Measurements from ENCODE around the gene CNOT6.

CNOT6 gene

GRCh38 chr5:180618829-180619562, 124.8 kb downstream of the CNOT6 start (continued):
- TF ChIP-seq INSM2 (tag by site-specific recombination; IDR thresholded peaks at IDR 0.05) (no peak), ZNF292 (tag by site-specific recombination; IDR thresholded peaks at IDR 0.05; ENCODE audit: borderline replicate concordance, low read depth) (no peak), ZNF544 (tag by site-specific recombination; IDR thresholded peaks at IDR 0.05) (no peak), ZIC2 (tag by site-specific recombination; IDR thresholded peaks at IDR 0.05) (peak; percentile 68), ZNF654 (tag by site-specific recombination; IDR thresholded peaks at IDR 0.05; ENCODE audit: low read depth) (no peak), ZNF600 (tag by site-specific recombination; IDR thresholded peaks at IDR 0.05) (peak; percentile 74; the same call in 1 of the 2 replicates), ZNF561 (tag by site-specific recombination; IDR thresholded peaks at IDR 0.05; ENCODE audit: borderline replicate concordance) (no peak), ZNF202 (tag by site-specific recombination; IDR thresholded peaks at IDR 0.05; ENCODE audit: borderline replicate concordance) (no peak), ZNF768 (tag by site-specific recombination; IDR thresholded peaks at IDR 0.05) (no peak), BCL11A (tag by site-specific recombination; IDR thresholded peaks at IDR 0.05; ENCODE audit: low read depth) (0 out of 2 replicates have a peak, but pooled peaks have one; percentile 42), FEZF1 (tag by site-specific recombination; IDR thresholded peaks at IDR 0.05) (no peak), ZNF792 (tag by site-specific recombination; IDR thresholded peaks at IDR 0.05) (no peak), ZNF324 (tag by site-specific recombination; IDR thresholded peaks at IDR 0.05) (no peak), ZNF510 (tag by site-specific recombination; IDR thresholded peaks at IDR 0.05; ENCODE audit: insufficient replicate concordance) (no peak), ZNF18 (tag by site-specific recombination; IDR thresholded peaks at IDR 0.05) (no peak), ZNF514 (tag by site-specific recombination; IDR thresholded peaks at IDR 0.05) (no peak), ZBTB26 (tag by site-specific recombination; optimal IDR thresholded peaks at IDR 0.05) (peak; percentile 83), ZNF670 (tag by site-specific recombination; IDR thresholded peaks at IDR 0.05; ENCODE audit: low read depth) (no peak), ZNF274 (IDR thresholded peaks at IDR 0.05; ENCODE audit: low read length) (no peak), ZNF274 (tag by site-specific recombination; IDR thresholded peaks at IDR 0.05; ENCODE audit: borderline replicate concordance) (no peak), ZNF416 (tag by site-specific recombination; IDR thresholded peaks at IDR 0.05) (no peak), REST (tag by site-specific recombination; IDR thresholded peaks at IDR 0.05) (no peak), GLIS1 (tag by site-specific recombination; IDR thresholded peaks at IDR 0.05) (no peak), ZNF585B (tag by site-specific recombination; IDR thresholded peaks at IDR 0.05) (no peak), ZNF354C (tag by site-specific recombination; IDR thresholded peaks at IDR 0.05; ENCODE audit: borderline replicate concordance, low read depth) (no peak), GLI2 (tag by site-specific recombination; IDR thresholded peaks at IDR 0.05; ENCODE audit: borderline replicate concordance, low read depth) (no peak), ZNF266 (tag by site-specific recombination; IDR thresholded peaks at IDR 0.05; ENCODE audit: low read depth) (no peak), PRDM1 (tag by site-specific recombination; IDR thresholded peaks at IDR 0.05) (no peak), ZNF560 (tag by site-specific recombination; IDR thresholded peaks at IDR 0.05; ENCODE audit: borderline replicate concordance) (no peak), ZNF404 (tag by site-specific recombination; IDR thresholded peaks at IDR 0.05) (no peak), ZSCAN18 (tag by site-specific recombination; IDR thresholded peaks at IDR 0.05) (no peak), ZNF423 (tag by site-specific recombination; IDR thresholded peaks at IDR 0.05) (0 out of 2 replicates have a peak, but pooled peaks have one; percentile 15)
